Smooth muscle cell (in vitro differentiated cells): ENCODE data around the gene GPR18. TPM values are rescaled to one million over a fixed set of nuclear protein-coding genes. Genes with fewer than 3 reads are reported as not detected.
A peak's percentile ranks its signal among the peaks of the same experiment; 100 is the strongest.

Experiments
- DNase-seq: peaks from one replicate; lab custom pipeline; 2025; ENCODE audit not compliant: unreplicated experiment; lab: John Stamatoyannopoulos, UW
- H2AFZ ChIP-seq: fragments of 200-600 bp; sonication (generic); 2 replicates; pipeline ENCODE4 v1.6.0; 2016; ENCODE audit warnings: antibody characterized with exemption, low read depth, mild to moderate bottlenecking
- H3F3A ChIP-seq: fragments of 200-600 bp; sonication (generic); 2 replicates; pipeline ENCODE4 v1.6.0; 2017; ENCODE audit warnings: antibody characterized with exemption, low read depth
- H3K27ac ChIP-seq: fragments of 200-600 bp; sonication (generic); 2 replicates; pipeline ENCODE4 v1.5.1; 2016; ENCODE audit warnings: low read depth, mild to moderate bottlenecking
- H3K27me3 ChIP-seq: fragments of 200-600 bp; sonication (generic); 2 replicates; pipeline ENCODE4 v1.6.1; 2016; ENCODE audit warnings: low read depth, mild to moderate bottlenecking
- H3K36me3 ChIP-seq: fragments of 200-600 bp; sonication (generic); 2 replicates; pipeline ENCODE4 v1.5.1; 2016; ENCODE audit warnings: low read depth
- H3K4me1 ChIP-seq: fragments of 200-600 bp; sonication (generic); 2 replicates; pipeline ENCODE4 v1.5.1; 2016; ENCODE audit warnings: low read depth
- H3K4me2 ChIP-seq: fragments of 200-600 bp; sonication (generic); 2 replicates; pipeline ENCODE4 v1.6.0; 2016; ENCODE audit warnings: mild to moderate bottlenecking
- H3K4me3 ChIP-seq: fragments of 200-600 bp; sonication (generic); 2 replicates; pipeline ENCODE4 v1.5.1; 2016; ENCODE audit warnings: mild to moderate bottlenecking
- H3K79me2 ChIP-seq: fragments of 200-600 bp; sonication (generic); 2 replicates; pipeline ENCODE4 v1.6.0; 2016; ENCODE audit warnings: low read depth, mild to moderate bottlenecking
- H3K9ac ChIP-seq: fragments of 200-600 bp; sonication (generic); 2 replicates; pipeline ENCODE4 v1.6.0; 2016; ENCODE audit warnings: low read depth
- H3K9me3 ChIP-seq: fragments of 200-600 bp; sonication (generic); replicated peaks from 2 replicates; pipeline ENCODE4 v1.5.1; 2016; ENCODE audit warnings: low read depth
- H4K20me1 ChIP-seq: fragments of 200-600 bp; sonication (generic); 2 replicates; pipeline ENCODE4 v1.6.0; 2016; ENCODE audit warnings: low read depth
- WGBS: methylation state at CpG from one replicate; pipeline ENCODE4 v1.1.7; 2016; ENCODE audit warnings: low lambda C conversion rate; 5-methylcytosine and 5-hydroxymethylcytosine counted together
- polyA plus RNA-seq: library from polyadenylated mRNA; unstranded; fragments of >200 nt; fragmentation: Nextera tagmentation; extraction: Ambion mirVana; gene quantifications from 2 replicates; pipeline ENCODE4 v1.2.1, GENCODE V29; 2016
- total RNA-seq: library from RNA; depleted of rRNA; stranded (reverse); fragments of >200 nt; gene quantifications from 2 replicates; pipeline ENCODE4 v1.2.3, GENCODE V29; 2014
- TF ChIP-seq, protein P1 (sequence below): fragments of 200-600 bp; sonication (generic); IDR thresholded peaks from 2 replicates; pipeline ENCODE4 v1.5.1; 2017; ENCODE audit warnings: borderline replicate concordance, mild to moderate bottlenecking, antibody characterized with exemption; ENCODE audit not compliant: insufficient read depth, poor library complexity, severe bottlenecking

Gene GPR18
- total and polyA plus RNA-seq, 2 experiments from 2014 or later = not detected

DNA sequence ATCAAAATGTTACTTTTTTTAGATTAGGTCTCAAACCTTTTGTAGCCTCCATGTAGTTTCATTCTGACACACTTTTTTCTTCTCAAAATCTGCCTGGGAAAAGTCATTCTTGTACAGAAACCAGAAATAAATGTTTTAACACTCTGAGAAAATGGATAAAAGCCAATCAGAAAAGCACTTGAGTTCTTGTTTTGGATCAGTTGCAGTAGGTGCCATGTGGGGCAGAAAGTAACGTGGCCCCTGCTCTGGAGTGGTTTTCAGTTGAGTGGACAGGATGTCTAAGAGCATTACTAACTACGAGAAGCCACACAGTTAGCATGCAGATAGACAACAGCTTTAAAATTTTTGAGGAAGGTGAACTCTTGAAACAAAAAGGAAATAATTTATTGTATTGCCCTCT, 29.9 kb upstream of the GPR18 start:
- Histone ChIP-seq H3K9ac (no peak overlapping the region), H3F3A (no peaks in the 10 kb centered on the region), H3K27me3 (no peaks in the 10 kb centered on the region), H3K27ac (peak overlapping the region; percentile 37), H2AFZ (no peak overlapping the region), H3K9me3 (no peaks in the 10 kb centered on the region), H3K4me3 (no peak overlapping the region), H3K4me2 (no peak overlapping the region), H3K79me2 (no peaks in the 10 kb centered on the region), H4K20me1 (no peaks in the 10 kb centered on the region), H3K36me3 (no peaks in the 10 kb centered on the region), H3K4me1 (peaks cover 3% of the 10 kb centered on the region)
- 63% methylated on average over 2 of the region's 2 CpGs for WGBS
- no peak for DNase-seq
- TF ChIP-seq, protein P1, sequence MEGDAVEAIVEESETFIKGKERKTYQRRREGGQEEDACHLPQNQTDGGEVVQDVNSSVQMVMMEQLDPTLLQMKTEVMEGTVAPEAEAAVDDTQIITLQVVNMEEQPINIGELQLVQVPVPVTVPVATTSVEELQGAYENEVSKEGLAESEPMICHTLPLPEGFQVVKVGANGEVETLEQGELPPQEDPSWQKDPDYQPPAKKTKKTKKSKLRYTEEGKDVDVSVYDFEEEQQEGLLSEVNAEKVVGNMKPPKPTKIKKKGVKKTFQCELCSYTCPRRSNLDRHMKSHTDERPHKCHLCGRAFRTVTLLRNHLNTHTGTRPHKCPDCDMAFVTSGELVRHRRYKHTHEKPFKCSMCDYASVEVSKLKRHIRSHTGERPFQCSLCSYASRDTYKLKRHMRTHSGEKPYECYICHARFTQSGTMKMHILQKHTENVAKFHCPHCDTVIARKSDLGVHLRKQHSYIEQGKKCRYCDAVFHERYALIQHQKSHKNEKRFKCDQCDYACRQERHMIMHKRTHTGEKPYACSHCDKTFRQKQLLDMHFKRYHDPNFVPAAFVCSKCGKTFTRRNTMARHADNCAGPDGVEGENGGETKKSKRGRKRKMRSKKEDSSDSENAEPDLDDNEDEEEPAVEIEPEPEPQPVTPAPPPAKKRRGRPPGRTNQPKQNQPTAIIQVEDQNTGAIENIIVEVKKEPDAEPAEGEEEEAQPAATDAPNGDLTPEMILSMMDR = no peak

DNA sequence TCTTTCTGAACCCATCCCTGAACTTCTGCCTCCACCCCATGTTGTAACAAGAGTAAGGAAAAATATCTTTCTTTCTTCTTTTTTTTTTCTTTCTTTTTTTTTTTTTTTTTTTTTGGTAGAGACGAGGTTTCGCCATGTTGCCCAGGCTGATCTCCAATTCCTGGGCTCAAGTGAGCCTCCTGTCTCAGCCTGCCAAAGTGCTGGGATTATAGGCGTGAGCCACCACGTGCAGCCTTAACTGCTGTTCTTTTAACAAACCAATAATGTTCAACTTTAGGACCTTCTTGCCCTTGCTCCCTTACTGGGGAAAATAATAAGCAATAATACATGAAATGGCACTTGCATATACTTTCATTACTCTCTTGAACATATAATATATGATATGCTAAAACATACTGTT, 29.4 kb upstream of the GPR18 start:
- Histone ChIP-seq H3K9me3 (no peaks in the 10 kb centered on the region), H3K4me3 (no peak overlapping the region), H3K27ac (no peak overlapping the region), H3F3A (no peaks in the 10 kb centered on the region), H3K79me2 (no peaks in the 10 kb centered on the region), H3K36me3 (no peaks in the 10 kb centered on the region), H3K27me3 (no peaks in the 10 kb centered on the region), H3K4me2 (no peak overlapping the region), H3K9ac (no peak overlapping the region), H4K20me1 (no peaks in the 10 kb centered on the region), H3K4me1 (peaks cover 8% of the 10 kb centered on the region), H2AFZ (no peak overlapping the region)
- 74% methylated on average over 4 of the region's 4 CpGs for WGBS
- TF ChIP-seq, protein P1 = no peak
- DNase-seq = no peak

DNA sequence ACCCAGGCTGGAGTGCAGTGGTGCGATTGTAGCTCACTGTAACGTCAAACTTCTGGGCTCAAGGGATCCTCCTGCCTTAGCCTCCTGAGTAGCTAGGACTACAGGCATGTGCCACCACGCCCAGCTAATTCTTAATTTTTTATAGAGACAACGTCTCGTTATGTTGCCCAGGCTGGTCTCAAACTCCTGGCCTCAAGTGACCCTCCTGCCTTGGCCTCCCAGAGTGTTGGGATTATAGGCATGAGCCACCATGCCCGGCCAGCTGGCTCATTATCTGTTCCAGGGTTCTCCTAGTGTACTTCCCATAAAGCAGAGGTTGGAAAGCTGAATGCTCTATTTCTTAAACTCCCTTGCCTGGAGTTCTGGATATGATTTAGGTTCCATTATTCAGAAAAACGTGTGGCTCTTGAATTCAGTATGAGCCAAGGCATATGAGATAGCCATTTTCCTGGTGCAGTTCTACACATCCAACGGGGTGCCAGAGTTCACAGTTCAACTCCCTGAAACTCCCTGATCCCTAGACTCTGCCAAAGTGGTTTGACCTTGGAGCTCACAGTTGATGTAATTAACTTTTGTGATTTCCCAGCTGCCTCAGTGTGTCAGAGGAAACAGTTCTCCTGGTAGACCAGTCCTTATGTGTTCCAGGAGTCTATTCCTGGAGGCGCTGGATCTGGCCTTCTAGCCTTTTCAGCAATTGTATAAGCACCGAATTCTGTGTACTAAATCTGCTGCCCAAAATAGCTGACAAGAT, 27.4 kb upstream of the GPR18 start:
- Histone ChIP-seq H3K9me3 (no peaks in the 10 kb centered on the region), H2AFZ (no peak overlapping the region), H3K79me2 (no peaks in the 10 kb centered on the region), H3K4me2 (no peak overlapping the region), H3K9ac (no peak overlapping the region), H3K4me3 (no peak overlapping the region), H3F3A (no peaks in the 10 kb centered on the region), H3K4me1 (peaks cover 9% of the 10 kb centered on the region), H3K27ac (no peak overlapping the region), H4K20me1 (no peaks in the 10 kb centered on the region), H3K27me3 (no peaks in the 10 kb centered on the region), H3K36me3 (no peaks in the 10 kb centered on the region)
- DNase-seq = no peak
- WGBS = 89% methylated on average over 10 of the region's 10 CpGs
- TF ChIP-seq, protein P1 = no peak
